Prostate gland (tissue), 2 donors: ENCODE results near the gene ALX1. TPM values are rescaled to one million over a fixed set of nuclear protein-coding genes. Genes with fewer than 3 reads are reported as not detected.

Experiments used
- DNase-seq: peaks from one replicate; pipeline ENCODE4 v3.0.0-alpha.2; 2019; ENCODE audit warnings: low spot score
- H3K27ac ChIP-seq, 2 donors: fragments of 200-600 bp; sonication (generic); 2 replicates each; pipeline ENCODE4 v1.5.1; 2017 to 2019
- H3K27me3 ChIP-seq: fragments of 200-600 bp; sonication (generic); replicated peaks from 2 replicates; pipeline ENCODE4 v1.5.1; 2019; ENCODE audit not compliant: insufficient read depth
- H3K36me3 ChIP-seq, 2 donors: fragments of 200-600 bp; sonication (generic); 1 replicate in 1 of 2; 2 replicates in 1 of 2; pipeline versions ENCODE4 v1.5.1 to v1.8.1; 2017 to 2019
- H3K4me1 ChIP-seq: fragments of 200-600 bp; sonication (generic); replicated peaks from 2 replicates; pipeline ENCODE4 v1.5.1; 2019
- H3K4me3 ChIP-seq, 2 donors: fragments of 200-600 bp; sonication (generic); 2 replicates each; pipeline ENCODE4 v1.5.1; 2017 to 2019
- H3K9me3 ChIP-seq: fragments of 200-600 bp; sonication (generic); 2 replicates; pipeline ENCODE4 v1.5.1; 2017
- POLR2A ChIP-seq: fragments of 450-650 bp; IDR thresholded peaks from one replicate; pipeline ENCODE4 v1.6.1; 2016; ENCODE audit warnings: antibody characterized with exemption, mild to moderate bottlenecking
- POLR2AphosphoS5 ChIP-seq: sonication (generic); formaldehyde crosslinking; IDR thresholded peaks from one replicate; pipeline ENCODE4 v1.6.1; 2017; ENCODE audit warnings: antibody characterized with exemption
- WGBS: methylation state at CpG from one replicate; pipeline ENCODE4 v1.1.5; 2018; 5-methylcytosine and 5-hydroxymethylcytosine counted together
- intact Hi-C: fragments of 100-400 bp; cut with DNase I; formaldehyde crosslinking; loops from one replicate; pipeline ENCODE4 v1.14.2; 2022
- total RNA-seq, 2 donors: library from RNA; depleted of rRNA; stranded (reverse); fragments of >200 nt; gene quantifications; one replicate each; pipeline ENCODE4 v1.1.0, GENCODE V29; 2016
- TF ChIP-seq, protein P1 (sequence below), 4 experiments: fragments of 200-600 bp in 2 of 4; fragments of 450-650 bp in 2 of 4; sonication (generic) in 2 of 4; IDR thresholded peaks; 1 replicate in 3 of 4; 2 replicates in 1 of 4; pipeline ENCODE4 v1.5.1; 2016 to 2019; ENCODE audit warnings: antibody characterized with exemption in 4 of 4, mild to moderate bottlenecking in 2 of 4, moderate library complexity in 2 of 4

ALX1 gene
- total RNA-seq, 2 donors from 2014 or later: not detected

GRCh38 chr12:85279449-85280164 lies 413 bp upstream of the ALX1 start:
- H3K27me3 ChIP-seq: peaks cover 33% of the 10 kb centered on the region
- DNase-seq: no peak
- no peaks in the 10 kb centered on the region for H3K4me1 ChIP-seq
- TF ChIP-seq, protein P1, sequence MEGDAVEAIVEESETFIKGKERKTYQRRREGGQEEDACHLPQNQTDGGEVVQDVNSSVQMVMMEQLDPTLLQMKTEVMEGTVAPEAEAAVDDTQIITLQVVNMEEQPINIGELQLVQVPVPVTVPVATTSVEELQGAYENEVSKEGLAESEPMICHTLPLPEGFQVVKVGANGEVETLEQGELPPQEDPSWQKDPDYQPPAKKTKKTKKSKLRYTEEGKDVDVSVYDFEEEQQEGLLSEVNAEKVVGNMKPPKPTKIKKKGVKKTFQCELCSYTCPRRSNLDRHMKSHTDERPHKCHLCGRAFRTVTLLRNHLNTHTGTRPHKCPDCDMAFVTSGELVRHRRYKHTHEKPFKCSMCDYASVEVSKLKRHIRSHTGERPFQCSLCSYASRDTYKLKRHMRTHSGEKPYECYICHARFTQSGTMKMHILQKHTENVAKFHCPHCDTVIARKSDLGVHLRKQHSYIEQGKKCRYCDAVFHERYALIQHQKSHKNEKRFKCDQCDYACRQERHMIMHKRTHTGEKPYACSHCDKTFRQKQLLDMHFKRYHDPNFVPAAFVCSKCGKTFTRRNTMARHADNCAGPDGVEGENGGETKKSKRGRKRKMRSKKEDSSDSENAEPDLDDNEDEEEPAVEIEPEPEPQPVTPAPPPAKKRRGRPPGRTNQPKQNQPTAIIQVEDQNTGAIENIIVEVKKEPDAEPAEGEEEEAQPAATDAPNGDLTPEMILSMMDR (IDR thresholded peaks at IDR 0.05): no peak
- TF ChIP-seq POLR2AphosphoS5 (no peak), POLR2A (no peak)
- no peaks in the 10 kb centered on the region for H3K36me3 ChIP-seq
- H3K9me3 ChIP-seq: no peaks in the 10 kb centered on the region
- 4% methylated on average over 44 of the region's 44 CpGs for WGBS
- intact Hi-C loops: no loop called here
- no peak overlapping the region for H3K27ac ChIP-seq
- peak overlapping the region; percentile 22 to 23 for H3K4me3 ChIP-seq

DNA sequence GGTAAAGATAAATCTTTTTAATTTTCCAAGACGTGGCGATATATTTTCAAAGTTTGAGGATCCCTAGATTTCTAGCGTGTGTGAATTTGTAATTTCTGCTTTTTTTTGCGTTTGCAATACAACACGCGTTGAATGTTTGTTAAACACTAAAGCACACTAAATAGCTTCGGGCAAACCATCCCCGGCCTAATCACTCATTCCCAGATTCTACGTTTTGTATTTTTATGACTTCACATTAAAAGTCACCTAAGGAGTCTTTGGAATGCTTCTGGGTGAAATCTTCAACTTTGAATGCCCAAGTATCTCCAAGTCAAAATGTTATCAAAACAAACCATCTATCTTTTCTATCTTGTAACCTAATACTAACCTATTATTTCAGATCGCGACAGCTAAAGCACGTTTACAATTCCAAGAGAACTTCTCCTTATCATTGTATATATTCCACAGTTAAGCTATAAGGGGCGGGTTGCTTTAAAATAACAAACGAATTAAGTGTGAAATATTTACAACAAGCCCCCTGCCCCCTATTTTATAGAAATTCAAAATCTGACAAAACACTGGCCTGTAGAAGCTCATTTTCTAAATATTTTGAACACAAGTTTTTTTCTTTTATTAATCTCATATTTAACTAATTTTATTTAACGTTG lies 1.1 kb downstream of the ALX1 start:
- 8% methylated on average over 15 of the region's 15 CpGs for WGBS
- Histone ChIP-seq H3K4me3 (peak overlapping the region; percentile 22 to 23), H3K27me3 (peaks cover 25% of the 10 kb centered on the region), H3K9me3 (no peaks in the 10 kb centered on the region), H3K36me3 (no peaks in the 10 kb centered on the region), H3K27ac (no peak overlapping the region), H3K4me1 (no peaks in the 10 kb centered on the region)
- no peak for TF ChIP-seq POLR2AphosphoS5
- intact Hi-C loops: no loop called here
- no peak for DNase-seq

DNA sequence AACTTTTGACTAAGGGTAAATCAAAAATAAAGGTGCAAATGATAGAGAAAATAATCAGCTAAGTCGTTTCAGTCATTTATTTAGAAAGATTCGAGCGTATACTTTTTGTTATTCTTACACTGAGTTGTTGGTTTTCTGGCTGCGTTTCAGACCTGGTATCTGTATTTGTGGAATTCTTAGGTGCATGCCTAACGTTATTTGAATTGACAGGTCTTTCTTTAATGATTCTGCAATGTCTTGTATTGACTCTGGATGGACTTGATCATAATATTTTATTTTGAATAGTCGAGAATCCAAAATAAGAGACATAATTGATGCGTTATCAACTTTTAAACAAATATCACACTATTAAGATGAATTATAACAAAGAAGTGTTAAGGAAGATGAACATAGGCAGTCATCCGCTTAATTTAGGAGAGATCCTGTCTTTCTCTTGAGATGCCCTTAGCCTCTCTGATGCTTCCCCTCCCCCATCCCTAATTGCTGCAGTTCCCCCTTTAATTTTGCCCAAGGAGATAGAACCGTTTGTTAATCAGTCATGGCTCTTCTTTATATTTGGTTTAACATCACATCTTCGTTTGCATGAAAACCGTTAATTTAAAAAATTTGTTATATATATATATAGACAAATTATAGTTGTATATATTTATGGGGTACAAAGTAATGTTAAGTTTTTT lies 1.8 kb downstream of the ALX1 start:
- WGBS: 13% methylated on average over 11 of the region's 11 CpGs
- intact Hi-C loops: no loop called here
- Histone ChIP-seq H3K27ac (no peak overlapping the region), H3K27me3 (peaks cover 23% of the 10 kb centered on the region), H3K36me3 (no peaks in the 10 kb centered on the region), H3K4me1 (no peaks in the 10 kb centered on the region), H3K9me3 (no peaks in the 10 kb centered on the region), H3K4me3 (no peak overlapping the region)
- no peak for DNase-seq
- no peak for TF ChIP-seq POLR2A
- no peak for TF ChIP-seq POLR2AphosphoS5
- TF ChIP-seq, protein P1 (IDR thresholded peaks at IDR 0.05): no peak

- H3K36me3 ChIP-seq: no peaks in the 10 kb centered on the region
- TF ChIP-seq POLR2A: no peak
- no peak for TF ChIP-seq POLR2AphosphoS5
- TF ChIP-seq, protein P1 (IDR thresholded peaks at IDR 0.05): no peak
- intact Hi-C loops: no loop called here
- H3K4me3 ChIP-seq: no peak overlapping the region
- no peak for DNase-seq
- WGBS: 60% methylated on average over 6 of the region's 6 CpGs
- H3K4me1 ChIP-seq: no peaks in the 10 kb centered on the region
- H3K27me3 ChIP-seq: peaks cover 22% of the 10 kb centered on the region
- no peaks in the 10 kb centered on the region for H3K9me3 ChIP-seq
- no peak overlapping the region for H3K27ac ChIP-seq
Measured at GRCh38 chr12:85283560-85283959, 3.5 kb downstream of the ALX1 start.

- TF ChIP-seq POLR2AphosphoS5: no peak
- TF ChIP-seq, protein P1 (IDR thresholded peaks at IDR 0.05): no peak
- TF ChIP-seq POLR2A: no peak
- no peaks in the 10 kb centered on the region for H3K9me3 ChIP-seq
- DNase-seq: no peak
- H3K36me3 ChIP-seq: no peaks in the 10 kb centered on the region
- H3K27me3 ChIP-seq: no peaks in the 10 kb centered on the region
- H3K4me3 ChIP-seq: no peak overlapping the region
- no peaks in the 10 kb centered on the region for H3K4me1 ChIP-seq
- intact Hi-C loops: no loop called here
- no peak overlapping the region for H3K27ac ChIP-seq
- 10% methylated on average over 3 of the region's 3 CpGs for WGBS
Measured at GRCh38 chr12:85296362-85296761, 16.3 kb downstream of the ALX1 start.
